Stimulated activated CD8-positive, alpha-beta memory T cell treated with anti-CD3 and anti-CD28 coated beads, Interleukin-2, amount 100 ng/mL, for 1 hour (primary cell): ENCODE measurements around the gene FAM184A.

Source experiments
- DNase-seq, 2 donors: peaks; one replicate each; pipeline ENCODE4 v3.0.0-alpha.2; 2020; ENCODE audit warnings: low read depth in 2 of 2

Gene FAM184A

GRCh38 chr6:119060255-119060907 lies 18.1 kb downstream of the FAM184A start:
- no peak for DNase-seq

- DNase-seq, result no peak
Observed at GRCh38 chr6:119055069-119055468, 23.4 kb downstream of the FAM184A start.

- DNase-seq, result no peak
Observed at GRCh38 chr6:119052987-119053386, 25.5 kb downstream of the FAM184A start.

- DNase-seq, result no peak
Observed at GRCh38 chr6:119052292-119052889, 26.1 kb downstream of the FAM184A start.

- no peak for DNase-seq
Observed at GRCh38 chr6:119044255-119044654, 34.2 kb downstream of the FAM184A start.

GRCh38 chr6:119043783-119044182 lies 34.7 kb downstream of the FAM184A start:
- DNase-seq, result no peak

GRCh38 chr6:119043265-119043664 lies 35.2 kb downstream of the FAM184A start:
- DNase-seq, result no peak

- no peak for DNase-seq
Observed at GRCh38 chr6:119040636-119041035, 37.8 kb downstream of the FAM184A start.

GRCh38 chr6:119040229-119040628 lies 38.2 kb downstream of the FAM184A start:
- no peak for DNase-seq

GRCh38 chr6:119037941-119038623 lies 40.4 kb downstream of the FAM184A start:
- no peak for DNase-seq

- no peak for DNase-seq
Observed at GRCh38 chr6:119037264-119037663, 41.2 kb downstream of the FAM184A start.

GRCh38 chr6:119036081-119036480 lies 42.4 kb downstream of the FAM184A start:
- no peak for DNase-seq

- DNase-seq, result no peak
Observed at GRCh38 chr6:119035459-119035858, 43.0 kb downstream of the FAM184A start.

GRCh38 chr6:119034827-119035458 lies 43.5 kb downstream of the FAM184A start:
- DNase-seq, result no peak

- DNase-seq, result no peak
Observed at GRCh38 chr6:119032428-119032827, 46.0 kb downstream of the FAM184A start.

GRCh38 chr6:119030759-119031158 lies 47.7 kb downstream of the FAM184A start:
- no peak for DNase-seq

- no peak for DNase-seq
Observed at GRCh38 chr6:119028091-119028490, 50.4 kb downstream of the FAM184A start.

- no peak for DNase-seq
Observed at GRCh38 chr6:119027465-119027864, 51.0 kb downstream of the FAM184A start.

GRCh38 chr6:119026822-119027221 lies 51.6 kb downstream of the FAM184A start:
- no peak for DNase-seq

- no peak for DNase-seq
Observed at GRCh38 chr6:119025793-119026192, 52.7 kb downstream of the FAM184A start.

- DNase-seq, result no peak
Observed at GRCh38 chr6:119024111-119024510, 54.4 kb downstream of the FAM184A start.

- no peak for DNase-seq
Observed at GRCh38 chr6:119022796-119023195, 55.7 kb downstream of the FAM184A start.
